HG03439 (cell line): Measurements from ENCODE around the gene GTF3C4.
"Not testable (repeated sequence)": the region's sequence is repeated elsewhere in the genome, so short reads cannot be mapped to it uniquely, and the experiment has no call there.

Experiments used
- ATAC-seq: cut with Tn5 transposase; IDR thresholded peaks from one replicate; pipeline ENCODE4 v1.9.1; 2021; ENCODE audit warnings: mild to moderate bottlenecking, moderate library complexity; ENCODE audit not compliant: unreplicated experiment

Gene GTF3C4

DNA sequence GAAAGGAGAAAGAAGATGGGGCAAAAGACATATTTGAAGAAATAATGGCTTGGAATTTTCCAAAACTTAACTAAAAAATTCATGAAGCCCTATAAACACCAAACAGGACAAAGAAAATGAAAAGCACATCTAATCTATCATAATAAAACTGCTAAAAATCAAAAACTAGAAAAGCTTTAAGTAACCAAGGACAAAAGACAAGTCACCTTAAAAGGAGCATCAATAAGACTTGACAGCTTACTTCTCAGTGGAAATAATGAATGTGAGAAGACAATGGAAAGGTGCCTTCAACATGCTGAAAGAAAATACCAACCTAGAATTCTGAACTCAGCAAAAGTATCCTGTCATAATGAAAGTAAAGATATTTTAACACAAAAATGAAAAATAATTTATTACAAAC is 27.0 kb downstream of the GTF3C4 start:
- no peak for ATAC-seq

DNA sequence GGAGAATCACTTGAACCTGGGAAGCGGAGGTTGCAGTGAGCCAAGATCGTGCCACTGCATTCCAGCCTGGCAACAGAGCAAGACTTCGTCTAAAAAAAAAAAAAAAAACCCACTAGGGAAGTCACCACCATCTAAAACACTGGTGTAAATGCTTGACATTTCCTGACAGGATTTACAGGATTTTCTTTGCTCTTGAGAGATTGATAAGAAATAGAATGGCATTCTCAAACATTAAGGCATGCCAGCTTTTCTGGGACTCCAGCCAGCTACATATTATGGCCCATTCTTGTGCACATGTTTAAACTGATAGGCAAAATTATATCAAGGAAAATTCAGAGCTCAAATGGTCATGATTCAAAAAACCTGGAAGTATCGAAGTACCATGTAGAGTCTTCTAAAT is 28.7 kb downstream of the GTF3C4 start:
- ATAC-seq = no peak

DNA sequence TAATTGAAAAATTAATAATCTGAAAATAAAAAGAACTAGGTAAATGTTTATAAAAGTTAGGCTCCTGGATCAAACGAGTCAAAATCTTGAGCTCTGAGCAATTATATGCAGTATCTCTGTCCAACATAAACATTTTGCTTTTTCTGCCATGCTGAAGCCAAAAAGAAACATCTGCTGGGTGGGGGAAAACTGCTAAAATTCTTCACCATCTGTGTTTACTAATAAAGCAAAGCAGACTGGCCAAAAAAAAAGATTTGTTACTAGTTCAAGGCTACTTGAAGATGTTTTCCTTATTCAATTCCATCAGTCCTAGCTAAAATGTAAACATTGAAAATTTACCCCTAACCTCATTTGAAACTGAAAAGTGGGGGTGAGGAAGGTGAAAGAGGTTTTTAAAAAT is 29.7 kb downstream of the GTF3C4 start:
- no peak for ATAC-seq

DNA sequence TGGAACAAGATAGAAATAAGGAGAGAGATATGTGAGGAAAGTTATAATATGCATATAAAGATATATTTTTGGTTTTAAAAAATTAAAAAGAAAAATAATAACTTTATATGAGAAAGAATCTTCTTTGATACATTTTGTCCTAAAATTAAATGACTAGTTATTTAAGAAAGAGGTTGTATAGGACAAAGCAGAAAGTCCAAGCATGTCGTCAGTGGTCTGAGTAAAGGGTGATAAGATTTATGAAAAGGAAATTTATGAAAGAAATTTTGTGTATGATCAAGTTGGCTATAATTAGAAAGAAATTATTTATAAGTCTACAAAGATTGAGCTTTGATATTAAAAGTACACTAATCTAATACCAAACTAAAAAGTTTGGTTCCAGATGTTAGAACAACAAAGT is 32.0 kb downstream of the GTF3C4 start:
- no peak for ATAC-seq

DNA sequence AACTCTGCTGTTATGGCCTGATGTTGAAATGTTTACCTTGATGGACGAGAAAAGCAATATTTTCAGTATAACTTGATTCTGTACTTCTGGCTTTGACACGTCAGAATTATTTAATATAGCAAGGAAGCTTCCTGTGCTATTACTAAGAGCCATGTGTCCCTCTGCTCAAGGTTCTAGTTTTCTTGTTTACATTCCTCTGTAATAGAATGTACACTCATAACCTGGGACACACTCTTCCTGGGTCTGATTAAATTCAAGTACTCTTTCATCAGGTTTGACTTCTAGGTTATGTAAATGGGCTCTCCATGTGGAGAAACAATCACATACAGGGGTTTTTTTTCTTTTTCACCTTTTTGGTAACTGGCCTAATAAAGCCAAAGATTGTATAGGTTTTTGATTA is 33.1 kb downstream of the GTF3C4 start:
- ATAC-seq = no peak

DNA sequence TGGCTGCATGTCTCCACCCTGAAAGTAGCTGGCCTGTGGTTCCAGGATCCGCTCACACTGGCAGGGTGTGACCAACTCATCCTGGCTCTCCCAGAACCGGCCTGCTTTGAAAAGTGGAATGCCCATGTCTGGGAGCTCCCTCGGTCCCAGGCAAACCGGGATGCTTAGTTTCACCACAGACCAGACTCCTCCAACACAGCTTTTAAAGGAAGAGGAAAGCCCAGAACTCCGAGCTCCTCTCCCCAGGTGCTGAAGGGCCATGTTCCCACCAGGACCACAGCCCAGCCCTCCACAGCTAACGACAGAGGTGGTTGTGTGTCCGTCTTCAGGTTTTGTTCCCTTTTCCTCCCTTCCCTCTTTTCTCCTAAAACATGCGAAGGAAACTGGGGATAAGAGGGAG is 38.0 kb downstream of the GTF3C4 start:
- ATAC-seq = no peak

DNA sequence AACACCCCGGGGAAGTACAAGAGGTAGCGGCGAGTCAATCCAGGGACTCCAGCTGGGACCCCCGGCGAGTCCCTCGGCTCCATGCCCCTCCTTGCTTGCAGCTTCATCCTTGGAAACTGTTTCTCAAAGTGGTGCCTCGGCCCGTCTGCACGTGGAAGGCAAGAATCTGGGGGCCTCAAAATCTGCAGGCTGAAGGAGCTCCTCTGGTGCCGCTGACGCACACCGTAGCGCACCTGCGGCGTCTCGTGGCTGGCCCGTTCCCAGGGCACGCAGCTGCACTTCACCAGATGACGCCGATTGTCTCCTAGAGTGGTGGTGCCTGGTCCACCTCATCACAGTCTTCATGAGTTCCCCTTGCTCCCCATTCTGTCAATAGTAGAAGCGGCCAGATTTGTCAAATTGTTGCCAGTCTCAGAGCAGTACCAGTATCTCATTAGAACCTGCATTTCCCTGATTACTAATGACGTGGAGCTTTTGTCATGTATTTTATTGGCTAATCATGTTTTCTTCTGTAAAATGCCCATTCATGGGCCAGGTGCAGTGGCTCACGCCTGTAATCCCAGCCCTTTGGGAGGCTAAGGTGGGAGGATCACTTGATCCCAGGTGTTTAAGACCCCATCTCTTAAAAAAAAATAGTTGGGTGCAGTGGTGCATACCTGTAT is 38.6 kb downstream of the GTF3C4 start:
- no peak for ATAC-seq

DNA sequence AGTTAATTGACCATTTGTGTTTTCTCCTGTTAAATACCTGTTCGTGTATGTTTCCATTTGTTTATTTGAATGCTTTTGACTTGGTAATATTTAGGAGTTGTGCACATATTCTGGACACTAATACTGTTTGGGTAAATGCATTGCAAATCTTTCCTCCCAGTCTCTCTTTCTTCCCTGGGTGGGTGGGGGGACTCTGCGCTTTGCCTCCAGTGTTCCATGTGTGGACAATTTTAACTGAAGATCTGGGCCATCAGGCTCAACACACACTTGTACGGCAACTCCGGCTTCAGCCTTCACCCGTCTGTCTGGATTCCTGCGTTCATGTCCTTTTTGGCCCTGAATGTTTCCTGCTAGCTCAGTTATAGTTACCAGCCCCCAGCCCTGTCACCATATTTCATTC is 40.1 kb downstream of the GTF3C4 start:
- ATAC-seq = no peak

DNA sequence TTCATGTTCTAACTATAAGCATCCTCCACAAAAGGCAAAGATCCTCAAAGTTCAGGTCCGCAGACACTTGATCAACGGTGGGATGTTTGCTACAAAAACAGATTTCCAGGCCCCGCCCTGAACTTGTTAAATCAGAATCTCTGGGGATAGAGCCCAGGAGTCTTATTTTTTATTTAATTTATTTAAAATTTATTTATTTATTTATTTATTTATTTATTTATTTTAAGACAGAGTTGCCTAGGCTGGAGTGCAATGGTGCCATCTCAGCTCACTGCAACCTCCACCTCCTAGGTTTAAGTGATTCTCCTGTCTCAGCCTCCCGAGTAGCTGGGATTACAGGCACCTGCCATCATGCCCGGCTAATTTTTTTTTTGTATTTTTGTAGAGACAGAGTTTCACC is 40.9 kb downstream of the GTF3C4 start:
- ATAC-seq = not testable (repeated sequence)

DNA sequence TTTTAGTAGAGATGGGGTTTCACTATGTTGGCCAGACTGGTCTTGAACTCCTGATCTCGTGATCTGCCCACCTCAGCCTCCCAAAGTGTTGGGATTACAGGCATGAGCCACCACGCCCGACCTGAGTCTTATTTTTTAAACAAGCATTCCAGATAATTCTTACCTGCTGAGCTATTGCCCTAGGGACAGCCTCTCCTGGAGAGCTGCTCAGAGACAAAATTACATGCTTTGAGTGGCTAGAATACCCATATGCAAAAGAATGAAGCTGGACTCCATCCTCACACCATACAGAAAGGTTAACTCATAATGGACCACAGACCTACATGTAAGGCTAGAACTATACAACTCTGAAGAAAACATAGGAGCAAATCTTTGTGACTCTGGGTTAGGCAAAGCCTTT is 41.6 kb downstream of the GTF3C4 start:
- no peak for ATAC-seq

DNA sequence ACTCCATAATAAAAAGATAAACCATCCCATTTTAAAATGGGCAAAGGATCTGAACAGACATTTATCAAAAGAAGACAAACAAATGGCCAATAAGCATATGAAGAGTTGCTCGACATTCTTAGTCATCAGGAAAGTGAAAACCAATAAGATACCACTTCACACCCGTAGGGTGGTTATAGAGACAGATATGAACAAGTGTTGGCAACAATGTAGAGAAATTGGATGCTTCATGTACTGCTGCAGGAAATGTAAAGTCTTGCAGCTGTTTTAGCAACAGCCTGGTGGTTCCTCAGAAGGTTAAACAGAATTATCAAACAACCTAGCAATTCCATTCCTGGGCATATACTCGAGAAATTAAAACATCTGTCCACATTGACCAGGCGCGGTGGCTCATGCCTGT is 42.5 kb downstream of the GTF3C4 start:
- ATAC-seq = no peak

DNA sequence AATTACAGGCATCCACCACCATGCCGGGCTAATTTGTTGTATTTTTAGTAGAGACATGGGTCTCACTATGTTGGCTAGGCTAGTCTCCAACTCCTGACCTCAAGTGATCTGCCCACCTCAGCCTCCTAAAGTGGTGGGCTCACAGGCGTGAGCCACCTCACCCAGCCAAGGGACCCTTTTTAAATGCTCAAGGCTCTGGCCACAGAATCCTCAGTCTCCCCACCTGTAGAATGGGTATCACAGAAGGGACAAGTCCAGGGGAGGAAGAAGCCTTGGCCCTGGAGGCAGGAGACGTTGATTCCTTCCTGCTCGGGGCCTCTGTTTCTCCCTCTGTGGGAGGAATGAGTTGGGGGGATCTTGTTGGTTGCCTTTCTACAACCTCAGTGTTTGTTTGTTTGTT is 45.7 kb downstream of the GTF3C4 start:
- ATAC-seq = no peak

DNA sequence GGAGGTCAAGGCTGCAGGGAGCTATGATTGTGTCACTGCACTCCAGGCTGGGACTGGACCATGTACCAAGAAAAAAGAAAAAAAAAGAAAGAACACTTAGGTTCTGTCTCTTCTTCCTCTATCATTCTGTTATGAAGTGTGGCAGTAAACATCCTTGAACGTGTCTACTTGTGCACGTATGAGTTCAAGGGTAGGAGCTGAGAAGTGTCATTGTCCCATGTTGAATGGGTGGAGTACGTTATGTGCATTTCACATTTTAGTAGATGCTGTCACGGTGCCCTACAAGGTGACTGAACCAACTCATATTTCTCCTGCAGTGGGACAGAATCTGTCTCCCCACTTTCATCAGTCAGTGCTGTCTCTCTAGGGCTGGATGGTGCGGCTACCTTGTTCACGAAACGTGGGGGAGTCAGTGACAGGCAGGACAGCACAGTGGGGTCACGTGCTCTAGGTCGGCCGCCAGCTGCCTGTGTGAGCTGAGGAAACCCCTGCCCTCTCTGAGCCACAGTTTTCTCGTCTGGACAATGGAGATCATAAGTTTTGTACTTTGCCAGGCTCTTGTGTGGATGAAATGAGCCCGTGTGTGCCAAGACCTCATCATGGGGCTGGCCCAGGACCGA is 47.2 kb downstream of the GTF3C4 start:
- ATAC-seq = no peak

DNA sequence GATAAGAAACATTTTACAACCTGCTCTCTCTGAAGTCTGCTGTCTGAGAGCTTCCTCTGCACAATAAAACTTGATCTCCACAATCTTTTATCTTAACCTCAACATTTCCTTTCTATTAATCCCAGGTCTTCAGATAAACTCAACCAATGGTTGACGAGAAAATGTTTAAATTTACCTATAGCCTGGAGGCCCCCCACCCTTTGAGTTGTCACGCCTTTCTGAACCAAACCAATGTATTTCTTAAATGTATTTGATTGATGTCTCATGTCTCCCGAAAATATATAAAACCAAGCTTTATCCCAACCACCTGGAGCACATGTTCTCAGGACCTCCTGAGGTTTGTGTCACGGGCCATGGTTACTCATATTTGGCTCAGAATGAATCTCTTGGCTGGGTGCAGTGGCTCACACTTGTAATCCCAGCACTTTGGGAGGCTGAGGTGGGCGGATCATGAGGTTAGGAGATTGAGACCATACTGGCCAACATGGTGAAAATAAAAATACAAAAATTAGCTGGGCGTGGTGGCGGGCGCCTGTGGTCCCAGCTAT is 48.2 kb downstream of the GTF3C4 start:
- not testable (repeated sequence) for ATAC-seq

DNA sequence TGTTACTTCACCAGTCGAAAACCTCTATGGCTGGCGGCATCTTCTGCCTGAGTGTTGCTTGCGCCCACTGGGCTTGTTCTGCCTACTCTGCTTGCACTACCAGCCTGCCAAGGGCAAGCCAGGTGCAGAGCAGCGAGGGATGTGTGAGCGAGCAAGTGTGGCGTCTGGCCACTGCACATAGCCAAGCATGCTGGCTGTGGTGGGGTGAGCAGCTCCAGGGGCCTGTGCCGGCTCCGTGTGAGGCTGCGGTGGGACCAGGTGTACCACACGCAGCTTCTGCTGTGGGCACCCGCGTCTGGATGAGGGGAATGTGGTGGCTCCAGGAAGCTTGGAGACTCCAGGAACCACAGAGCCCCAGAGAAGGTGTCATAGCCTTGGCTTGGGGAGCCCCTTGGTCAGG is 51.4 kb downstream of the GTF3C4 start:
- no peak for ATAC-seq

DNA sequence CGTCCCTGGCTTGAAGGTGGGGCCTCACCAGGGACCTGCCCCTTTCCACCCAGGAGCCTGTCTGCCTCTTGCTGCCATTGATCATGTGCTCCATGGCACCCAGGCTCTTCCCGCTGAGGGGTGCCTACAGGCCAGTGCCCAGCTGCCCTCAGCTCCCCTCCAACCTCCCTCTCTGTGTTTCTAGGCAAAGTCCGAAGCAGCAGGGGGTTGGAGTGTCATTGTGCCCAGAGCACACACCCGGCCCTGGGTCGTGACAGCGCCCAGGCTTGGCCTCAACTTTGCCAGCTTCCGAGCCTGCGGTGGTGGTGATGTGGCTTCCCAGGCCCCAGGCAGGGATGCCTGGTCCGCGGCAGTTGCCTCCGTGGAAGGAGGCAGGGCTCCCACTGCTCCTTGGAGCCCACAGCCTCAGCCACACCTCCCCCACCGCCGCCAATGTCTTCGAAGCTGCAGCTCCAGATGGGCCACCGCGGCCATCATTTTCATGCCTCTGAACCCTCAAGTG is 52.4 kb downstream of the GTF3C4 start:
- ATAC-seq = no peak

DNA sequence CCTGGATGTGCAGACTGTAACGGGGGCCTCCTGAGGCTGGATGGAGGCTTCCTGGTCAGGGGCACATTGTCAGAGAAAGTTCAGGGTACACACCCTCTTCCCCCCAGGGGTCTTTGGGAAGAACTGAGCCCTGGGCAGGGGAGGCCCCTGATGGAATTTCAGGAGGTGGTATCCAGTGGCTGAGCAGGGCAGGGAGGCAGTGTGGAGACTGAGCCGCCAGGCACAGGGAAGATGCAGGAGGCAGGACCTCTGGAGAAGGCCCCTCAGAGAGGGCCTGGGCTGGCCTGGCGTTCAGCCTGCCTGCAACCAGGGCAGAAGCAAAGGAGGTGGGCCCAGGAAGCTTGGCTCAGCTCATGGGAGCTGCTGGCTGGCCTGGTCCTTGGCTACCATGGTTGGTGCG is 53.5 kb downstream of the GTF3C4 start:
- no peak for ATAC-seq

DNA sequence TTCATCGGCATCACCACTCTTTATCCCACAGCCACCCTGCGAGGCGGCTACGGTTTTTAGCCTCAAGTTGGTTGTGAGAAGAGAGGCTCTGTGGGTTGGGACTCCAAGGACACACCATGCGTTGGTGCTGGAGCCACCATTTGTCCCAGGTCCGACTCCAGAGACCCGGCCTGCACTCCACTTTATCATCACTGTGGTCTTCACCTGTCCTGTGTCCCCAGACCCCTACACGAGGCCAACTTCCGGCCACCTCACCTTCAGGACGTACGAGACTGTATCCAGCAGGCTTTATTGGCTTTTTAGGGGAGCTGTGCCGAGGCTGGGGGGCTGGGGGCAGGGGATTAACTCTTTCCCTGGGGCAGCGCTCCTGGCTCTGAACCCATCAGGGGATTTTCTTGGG is 55.0 kb downstream of the GTF3C4 start:
- no peak for ATAC-seq

DNA sequence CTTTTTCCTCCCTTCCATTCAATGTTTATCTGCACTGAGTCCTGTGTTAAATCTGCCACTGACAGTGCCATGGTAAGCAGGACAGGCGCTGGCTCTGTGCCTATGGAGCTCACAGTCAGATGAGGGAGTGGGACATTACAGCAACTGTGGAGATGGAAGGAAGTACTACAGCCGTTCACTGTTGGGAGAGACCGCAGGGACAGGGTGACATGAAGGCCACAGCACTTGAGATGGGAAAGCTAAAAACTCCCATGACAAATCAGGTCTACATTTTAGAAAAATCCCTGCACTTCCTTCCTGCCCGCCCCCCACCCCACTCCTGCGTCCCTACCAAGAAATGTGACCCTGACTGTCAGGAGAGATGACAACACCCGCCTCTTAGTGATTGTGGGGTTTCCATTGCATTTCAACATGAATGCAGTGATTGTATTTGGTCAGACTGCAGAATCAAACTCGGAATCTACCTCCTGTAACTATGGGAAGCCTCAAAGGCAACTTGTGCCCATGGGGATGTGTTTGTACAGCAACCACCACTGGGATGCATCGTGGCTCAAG is 56.4 kb downstream of the GTF3C4 start:
- ATAC-seq = no peak

DNA sequence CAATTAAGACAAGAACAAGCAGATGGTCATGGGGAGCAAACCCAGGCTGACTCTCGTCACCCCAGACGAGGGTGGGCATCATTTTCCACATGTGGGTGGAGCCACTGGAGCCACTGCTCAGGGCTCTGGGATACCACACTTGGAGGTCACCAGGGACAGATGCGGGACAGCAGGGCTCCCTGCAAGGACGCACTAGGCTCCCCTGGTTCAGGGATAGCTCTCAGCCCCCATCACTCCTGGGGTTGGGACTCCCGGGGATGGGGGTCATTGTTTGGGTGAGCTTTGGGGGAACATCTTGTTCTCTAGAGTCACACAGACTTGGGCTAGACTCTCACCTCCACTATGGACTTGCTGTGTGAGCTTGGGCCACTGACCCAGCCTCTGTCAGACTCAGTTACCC is 57.8 kb downstream of the GTF3C4 start:
- no peak for ATAC-seq

DNA sequence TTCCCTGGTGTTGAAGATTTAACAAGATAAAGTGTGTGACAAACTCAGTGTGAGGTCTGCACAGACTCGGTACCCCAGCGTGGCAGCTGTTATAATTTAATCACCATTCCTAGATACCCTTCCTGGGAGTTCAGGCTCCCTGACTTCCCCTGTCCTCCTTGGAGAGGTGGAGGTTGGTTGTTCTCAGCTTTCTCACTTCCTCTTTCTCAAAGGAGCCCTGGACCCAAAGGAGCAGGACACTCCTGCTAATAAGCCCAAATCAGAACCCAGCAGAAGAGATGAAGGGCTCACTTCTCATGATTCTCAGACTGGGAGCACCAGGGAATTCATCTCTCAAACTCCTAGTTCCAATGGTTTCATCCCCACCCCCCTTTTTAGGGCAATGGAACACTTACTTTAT is 58.2 kb downstream of the GTF3C4 start:
- ATAC-seq = no peak

DNA sequence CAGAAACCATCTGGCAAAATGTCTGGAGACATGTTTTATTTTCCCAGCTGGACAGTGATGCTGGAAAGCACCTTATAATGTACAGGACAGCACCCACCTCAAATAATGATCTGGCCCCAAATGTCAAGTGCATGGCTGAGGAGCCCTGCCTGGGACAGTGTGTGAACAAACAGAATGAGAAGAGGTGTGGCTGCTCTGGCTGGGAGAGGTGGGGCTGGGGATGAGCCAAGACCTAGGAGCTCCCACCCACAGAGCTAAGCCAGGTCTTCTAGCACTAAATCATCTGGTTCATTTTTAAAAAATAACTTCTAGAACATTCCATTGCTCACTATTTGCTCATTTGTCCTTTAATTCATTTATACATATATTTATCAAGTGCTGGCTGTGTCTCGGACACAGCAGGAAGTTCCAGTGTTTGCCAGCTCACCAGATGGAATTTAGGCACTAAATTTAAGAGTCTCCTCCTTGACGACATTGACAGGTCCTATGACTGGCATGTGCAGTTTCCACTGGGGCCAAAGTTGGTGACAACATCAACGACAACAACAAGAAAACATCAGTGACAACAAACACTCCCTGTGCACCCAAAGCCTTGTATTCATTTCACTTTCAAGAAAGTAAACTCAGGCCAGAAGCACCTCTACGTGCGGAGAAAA is 59.1 kb downstream of the GTF3C4 start:
- ATAC-seq = no peak
